ENCODE results near the gene ZNF302.
"Not testable (repeated sequence)": the region's sequence is repeated elsewhere in the genome, so short reads cannot be mapped to it uniquely, and the experiment has no call there.

Gene ZNF302

GRCh38 chr19:34673590-34673989 lies 3.9 kb upstream of the ZNF302 start:
- no peak for DNase-seq (ENCODE audit: low read depth in 2 of 2)

- no peak for DNase-seq (ENCODE audit: low read depth in 2 of 2)
Observed at GRCh38 chr19:34675250-34675649, 2.2 kb upstream of the ZNF302 start.

GRCh38 chr19:34675919-34676318 lies 1.6 kb upstream of the ZNF302 start:
- no peak for DNase-seq (ENCODE audit: low read depth in 2 of 2)

- peak in 1 of 2 experiments; percentile 62 for DNase-seq (ENCODE audit: low read depth in 2 of 2)
Observed at GRCh38 chr19:34676697-34677385, 637 bp upstream of the ZNF302 start, which contains the start of gene SCGB2B2. SCGB2B2 (minus strand) TSS chr19:34677159; CDS start chr19:34594563, 82,596 bp downstream.

- DNase-seq (ENCODE audit: low read depth in 2 of 2) = no peak
Observed at GRCh38 chr19:34678085-34678412, 571 bp downstream of the ZNF302 start.

GRCh38 chr19:34678421-34678820 lies 943 bp downstream of the ZNF302 start:
- no peak for DNase-seq (ENCODE audit: low read depth in 2 of 2)

- no peak for DNase-seq (ENCODE audit: low read depth in 2 of 2)
Observed at GRCh38 chr19:34681478-34681877, 4.0 kb downstream of the ZNF302 start.

GRCh38 chr19:34685266-34685665 lies 7.8 kb downstream of the ZNF302 start:
- DNase-seq (ENCODE audit: low read depth in 2 of 2) = not testable (repeated sequence)

GRCh38 chr19:34686455-34686854 lies 9.0 kb downstream of the ZNF302 start:
- no peak for DNase-seq (ENCODE audit: low read depth in 2 of 2)

- DNase-seq (ENCODE audit: low read depth in 2 of 2) = no peak
Observed at GRCh38 chr19:34687348-34687747, 9.9 kb downstream of the ZNF302 start.

GRCh38 chr19:34688592-34688991 lies 11.1 kb downstream of the ZNF302 start:
- no peak for DNase-seq (ENCODE audit: low read depth in 2 of 2)

- DNase-seq (ENCODE audit: low read depth in 2 of 2) = no peak
Observed at GRCh38 chr19:34690372-34690771, 12.9 kb downstream of the ZNF302 start.

GRCh38 chr19:34692549-34692948 lies 15.1 kb downstream of the ZNF302 start:
- no peak for DNase-seq (ENCODE audit: low read depth in 2 of 2)

- no peak for DNase-seq (ENCODE audit: low read depth in 2 of 2)
Observed at GRCh38 chr19:34707661-34708060, 30.2 kb downstream of the ZNF302 start.

GRCh38 chr19:34711890-34712289 lies 34.4 kb downstream of the ZNF302 start:
- no peak for DNase-seq (ENCODE audit: low read depth in 2 of 2)

- peak; percentile 15 to 28 for DNase-seq (ENCODE audit: low read depth in 2 of 2)
Observed at GRCh38 chr19:34712395-34713261, 35.1 kb downstream of the ZNF302 start.

- no peak for DNase-seq (ENCODE audit: low read depth in 2 of 2)
Observed at GRCh38 chr19:34713262-34713637, 35.8 kb downstream of the ZNF302 start.

GRCh38 chr19:34715357-34715756 lies 37.9 kb downstream of the ZNF302 start:
- no peak for DNase-seq (ENCODE audit: low read depth in 2 of 2)

- DNase-seq (ENCODE audit: low read depth in 2 of 2) = no peak
Observed at GRCh38 chr19:34722353-34722752, 44.9 kb downstream of the ZNF302 start.

- no peak for DNase-seq (ENCODE audit: low read depth in 2 of 2)
Observed at GRCh38 chr19:34725400-34725799, 47.9 kb downstream of the ZNF302 start.

GRCh38 chr19:34731019-34731829 lies 53.7 kb downstream of the ZNF302 start:
- DNase-seq (ENCODE audit: low read depth in 2 of 2) = no peak

GRCh38 chr19:34731964-34732363 lies 54.5 kb downstream of the ZNF302 start:
- DNase-seq (ENCODE audit: low read depth in 2 of 2) = no peak

Data from fibroblast of skin of left biceps (primary cell).